ENCODE data around the gene EBF3. TPM values are rescaled to one million over a fixed set of nuclear protein-coding genes. Genes with fewer than 3 reads are reported as not detected.

Gene EBF3
- total RNA-seq, 4 donors from 2014 or later, result 2.5 to 4.9 (median 4.6) TPM

GRCh38 chr10:129800796-129801340, 163.2 kb downstream of the EBF3 start:
- peaks cover 0 to 57% (median 0%) of the 10 kb centered on the region in 3 donors for H3K9me3 ChIP-seq
- peaks cover 6% of the 10 kb centered on the region for H3K27me3 ChIP-seq
- H3K4me3 ChIP-seq, result no peak overlapping the region
- H3K36me3 ChIP-seq, result no peaks in the 10 kb centered on the region
- H3K27ac ChIP-seq, result no peak overlapping the region
- TF ChIP-seq EP300 (IDR thresholded peaks at IDR 0.05) (no peak), POLR2A (IDR thresholded peaks at IDR 0.05) (no peak), CTCF (IDR thresholded peaks at IDR 0.05) (no peak), POLR2AphosphoS5 (IDR thresholded peaks at IDR 0.05) (no peak)
- no peaks in the 10 kb centered on the region for H3K4me1 ChIP-seq
- ATAC-seq, result no peak
- WGBS, 2 donors (ENCODE audit: low coverage in 1 of 2), result 48 to 65% methylated on average over 6 to 7 of the region's 14 CpGs

- Histone ChIP-seq H3K4me1 (no peaks in the 10 kb centered on the region), H3K4me3 (no peak overlapping the region), H3K36me3 (no peaks in the 10 kb centered on the region), H3K27ac (no peak overlapping the region), H3K9me3 (peaks cover 0 to 48% (median 0%) of the 10 kb centered on the region in 3 donors), H3K27me3 (peaks cover 6% of the 10 kb centered on the region)
- 50 to 60% methylated on average over 1 to 3 of the region's 3 CpGs for WGBS, 2 donors (ENCODE audit: low coverage in 1 of 2)
- TF ChIP-seq POLR2A (IDR thresholded peaks at IDR 0.05), result no peak
- TF ChIP-seq POLR2AphosphoS5 (IDR thresholded peaks at IDR 0.05), result no peak
- ATAC-seq, result no peak
These were observed 164.1 kb downstream of the EBF3 start for GRCh38 chr10:129799942-129800341.

GRCh38 chr10:129796710-129797420, 167.2 kb downstream of the EBF3 start:
- ATAC-seq, result no peak

GRCh38 chr10:129793996-129794395, 170.1 kb downstream of the EBF3 start:
- Histone ChIP-seq H3K4me3 (no peak overlapping the region), H3K27ac (no peak overlapping the region), H3K27me3 (no peaks in the 10 kb centered on the region), H3K9me3 (peaks cover 0 to 62% (median 0%) of the 10 kb centered on the region in 3 donors), H3K4me1 (no peaks in the 10 kb centered on the region), H3K36me3 (no peaks in the 10 kb centered on the region)
- ATAC-seq, result no peak
- TF ChIP-seq POLR2AphosphoS5 (IDR thresholded peaks at IDR 0.05) (no peak), CTCF (IDR thresholded peaks at IDR 0.05) (no peak), EP300 (IDR thresholded peaks at IDR 0.05) (no peak), POLR2A (IDR thresholded peaks at IDR 0.05) (no peak)
- WGBS, 2 donors (ENCODE audit: low coverage in 1 of 2), result 88 to 94% methylated on average over 14 to 16 of the region's 22 CpGs

More at GRCh38 chr10:129796710-129797420, 167.2 kb downstream of the EBF3 start:
- no peak for TF ChIP-seq POLR2A (IDR thresholded peaks at IDR 0.05)
- TF ChIP-seq EP300 (IDR thresholded peaks at IDR 0.05), result no peak
- TF ChIP-seq POLR2AphosphoS5 (IDR thresholded peaks at IDR 0.05), result no peak
- TF ChIP-seq CTCF (IDR thresholded peaks at IDR 0.05), result no peak
- Histone ChIP-seq H3K4me3 (no peak overlapping the region), H3K36me3 (no peaks in the 10 kb centered on the region), H3K27me3 (no peaks in the 10 kb centered on the region), H3K9me3 (peaks cover 0 to 49% (median 0%) of the 10 kb centered on the region in 3 donors), H3K27ac (no peak overlapping the region), H3K4me1 (no peaks in the 10 kb centered on the region)
- 72 to 100% methylated on average over 1 to 9 of the region's 14 CpGs for WGBS, 2 donors (ENCODE audit: low coverage in 1 of 2)

GRCh38 chr10:129793479-129793878, 170.6 kb downstream of the EBF3 start:
- Histone ChIP-seq H3K27ac (no peak overlapping the region), H3K36me3 (no peaks in the 10 kb centered on the region), H3K27me3 (peaks cover under 1% of the 10 kb centered on the region), H3K4me3 (no peak overlapping the region), H3K9me3 (peaks cover 0 to 62% (median 0%) of the 10 kb centered on the region in 3 donors), H3K4me1 (no peaks in the 10 kb centered on the region)
- ATAC-seq, result no peak
- 60 to 73% methylated on average over 2 to 4 of the region's 6 CpGs for WGBS, 2 donors (ENCODE audit: low coverage in 1 of 2)
- no peak for TF ChIP-seq CTCF (IDR thresholded peaks at IDR 0.05)
